Stimulated activated CD4-positive, alpha-beta T cell treated with anti-CD3 and anti-CD28 coated beads, Interleukin-4, amount 100 ng/mL, for 4 hours (primary cell): ENCODE data around the gene BICD2.

ENCODE experiments used
- DNase-seq, 2 experiments: peaks; one replicate each; pipeline ENCODE4 v3.0.0-alpha.2; 2020

The BICD2 gene

GRCh38 chr9:92666236-92666635 is 98.4 kb downstream of the BICD2 start:
- no peak for DNase-seq

- no peak for DNase-seq
These were observed 98.8 kb downstream of the BICD2 start for GRCh38 chr9:92665836-92666235.

- no peak for DNase-seq
These were observed 100.1 kb downstream of the BICD2 start for GRCh38 chr9:92664394-92665152.

- DNase-seq: no peak
These were observed 100.7 kb downstream of the BICD2 start for GRCh38 chr9:92663951-92664350.

DNA sequence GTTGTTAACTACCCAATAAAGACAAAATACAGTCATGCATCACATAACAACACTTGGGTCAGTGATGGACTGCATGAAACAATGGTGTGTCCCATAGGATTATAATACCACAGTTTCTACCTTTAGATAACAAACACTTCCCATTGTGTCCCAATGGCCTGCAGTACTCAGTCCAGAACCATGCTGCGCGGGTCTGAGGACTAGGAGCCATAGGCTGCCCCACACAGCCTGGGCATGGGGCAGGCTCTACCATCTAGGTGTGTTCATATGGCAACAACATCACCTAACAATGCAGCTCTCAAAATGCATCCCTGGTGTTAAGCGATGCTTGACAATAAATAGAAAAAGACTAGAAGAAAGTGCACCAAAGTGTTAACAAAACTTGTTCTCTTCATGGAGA is 101.5 kb downstream of the BICD2 start:
- no peak for DNase-seq

GRCh38 chr9:92661743-92662142 is 102.9 kb downstream of the BICD2 start:
- DNase-seq: no peak
